HG02571 (cell line): ENCODE results near the gene SPTB.
"Not testable (repeated sequence)": the region's sequence is repeated elsewhere in the genome, so short reads cannot be mapped to it uniquely, and the experiment has no call there.

Source experiments
- ATAC-seq: cut with Tn5 transposase; IDR thresholded peaks from one replicate; pipeline ENCODE4 v1.9.1; 2021; ENCODE audit warnings: mild to moderate bottlenecking, moderate library complexity; ENCODE audit not compliant: unreplicated experiment

The SPTB gene

DNA sequence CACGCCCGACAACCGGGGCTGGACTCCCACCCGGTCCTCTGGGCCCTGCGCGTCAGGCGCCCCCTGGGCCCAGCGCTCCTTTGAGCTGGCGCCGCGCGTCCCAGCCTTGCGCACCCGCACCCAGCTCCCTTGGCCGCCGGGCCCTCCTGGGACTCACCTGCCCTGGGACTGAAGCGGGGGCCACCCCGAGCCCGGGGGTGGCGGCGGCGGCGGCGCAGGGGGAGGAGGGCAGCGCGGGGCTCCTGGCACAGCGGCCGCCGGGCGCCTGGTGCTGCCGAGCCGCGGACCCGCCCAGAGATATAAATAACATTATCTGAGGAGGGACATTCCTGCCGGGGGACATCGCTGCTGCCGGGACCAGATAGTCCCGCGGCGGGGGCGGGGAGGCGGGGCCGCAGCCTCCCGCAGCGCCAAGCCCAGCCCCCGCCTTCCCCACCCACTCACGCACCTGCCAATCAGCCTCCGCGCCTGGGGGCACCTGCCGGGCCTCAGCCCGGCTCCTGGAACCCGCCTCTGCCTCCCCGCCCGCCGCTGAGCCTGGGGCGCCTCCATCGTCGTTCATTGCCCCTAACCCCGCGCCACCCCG is at the start of gene SPTB:
Gene SPTB, minus strand, starts transcription at position 273 of the 586 bp plus-strand sequence. CDS start 56,813 bp downstream, outside the sequence.
- ATAC-seq, result peak; percentile 61

DNA sequence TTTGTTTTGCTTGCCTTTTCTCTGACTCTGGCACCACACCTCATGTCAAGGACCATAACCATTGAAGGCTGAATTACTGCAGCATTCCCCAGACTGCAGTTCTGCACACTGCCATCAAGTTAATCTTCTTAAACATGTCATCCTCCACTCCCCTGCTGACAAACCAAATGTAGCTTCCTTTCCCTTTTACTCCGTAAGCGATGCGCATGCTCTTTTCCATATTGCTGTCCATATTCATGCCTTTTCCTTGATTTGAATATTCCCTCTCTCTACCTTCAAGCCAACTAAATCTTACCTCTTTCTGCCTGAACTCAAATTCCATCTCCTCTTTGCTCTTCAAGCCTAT is 49.3 kb upstream of the SPTB start:
- ATAC-seq, result no peak

DNA sequence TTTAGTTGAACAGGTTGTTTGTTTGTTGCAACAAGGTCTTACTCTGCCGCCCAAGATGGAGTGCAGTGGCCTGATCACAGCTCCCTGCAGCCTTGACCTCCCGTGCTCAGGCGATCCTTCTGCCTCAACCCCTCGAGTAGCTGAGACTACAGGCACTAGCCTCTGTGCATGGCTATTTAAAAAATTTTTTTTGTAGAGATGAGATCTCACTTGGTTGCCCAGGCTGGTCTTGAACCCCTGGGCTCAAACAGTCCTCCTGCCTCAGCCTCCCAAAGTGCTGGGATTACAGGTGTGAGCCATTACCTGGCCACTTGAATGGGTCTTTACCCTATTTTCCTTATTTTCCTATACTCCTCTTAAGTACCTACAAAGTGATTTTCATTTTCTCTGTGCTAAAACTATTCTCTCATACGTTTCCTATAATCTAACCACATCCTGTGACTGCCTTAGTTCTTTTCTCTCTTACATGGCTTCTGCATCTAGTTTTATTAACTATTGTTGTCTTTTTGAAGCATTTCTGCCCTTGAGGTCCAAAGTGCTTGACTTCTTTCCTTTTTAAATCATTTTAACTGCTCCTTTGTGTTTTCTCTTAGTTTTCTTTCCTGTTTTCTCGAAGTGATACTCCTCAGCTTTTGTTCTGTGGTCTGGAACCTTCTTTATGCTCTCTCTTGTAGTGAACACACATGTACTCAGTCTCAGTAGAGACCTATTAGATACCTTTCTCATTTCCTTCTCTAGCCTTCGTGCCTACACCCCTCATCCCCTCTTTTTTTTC is 48.7 kb upstream of the SPTB start:
- peak; percentile 60 for ATAC-seq

DNA sequence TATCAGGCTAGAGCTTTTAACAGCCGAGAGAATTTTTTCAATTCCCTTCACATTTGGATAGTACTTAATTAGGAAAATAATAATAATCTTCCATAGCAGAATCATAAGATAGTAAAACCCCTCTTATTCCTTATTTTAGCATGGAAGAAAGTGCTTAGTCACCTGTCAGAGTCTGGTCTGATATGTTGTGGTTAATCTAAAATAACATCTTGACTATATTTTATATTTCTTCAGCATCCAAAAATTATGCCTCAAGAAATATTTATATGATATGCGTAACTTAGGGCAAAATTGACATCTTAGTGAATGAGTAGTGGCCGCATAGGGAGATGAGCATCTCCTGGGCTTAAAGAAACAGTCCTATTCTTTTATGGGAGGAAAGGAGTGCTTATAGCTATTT is 47.3 kb upstream of the SPTB start:
- ATAC-seq, result no peak

DNA sequence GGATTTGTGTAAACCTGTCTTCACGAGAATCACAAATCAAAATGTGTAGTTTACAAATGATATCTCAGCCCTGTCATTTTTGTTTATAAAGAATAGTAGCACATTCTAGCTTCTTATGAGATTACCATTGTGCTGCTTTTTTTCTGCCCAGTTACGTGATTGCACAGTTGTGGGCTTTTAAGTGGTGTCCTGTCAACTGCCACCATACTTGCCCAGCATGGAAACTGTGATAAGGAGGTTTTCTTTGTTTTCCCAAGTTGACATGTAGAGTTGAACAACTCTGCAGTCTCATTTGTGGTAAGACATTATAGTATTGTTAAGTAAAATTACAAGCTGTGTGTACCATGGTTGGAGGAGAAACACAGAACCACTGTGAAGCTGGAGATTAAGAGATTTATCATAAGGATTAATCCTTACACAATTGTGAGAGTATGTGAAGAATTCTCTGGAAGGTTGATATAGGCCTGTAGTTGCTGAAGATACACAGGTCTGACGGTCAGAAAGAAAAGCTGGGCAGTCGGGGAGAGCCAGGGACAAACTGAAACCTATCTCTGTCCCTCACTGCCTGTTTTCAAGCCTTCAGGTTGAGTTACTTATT is 46.8 kb upstream of the SPTB start:
- ATAC-seq, result no peak

DNA sequence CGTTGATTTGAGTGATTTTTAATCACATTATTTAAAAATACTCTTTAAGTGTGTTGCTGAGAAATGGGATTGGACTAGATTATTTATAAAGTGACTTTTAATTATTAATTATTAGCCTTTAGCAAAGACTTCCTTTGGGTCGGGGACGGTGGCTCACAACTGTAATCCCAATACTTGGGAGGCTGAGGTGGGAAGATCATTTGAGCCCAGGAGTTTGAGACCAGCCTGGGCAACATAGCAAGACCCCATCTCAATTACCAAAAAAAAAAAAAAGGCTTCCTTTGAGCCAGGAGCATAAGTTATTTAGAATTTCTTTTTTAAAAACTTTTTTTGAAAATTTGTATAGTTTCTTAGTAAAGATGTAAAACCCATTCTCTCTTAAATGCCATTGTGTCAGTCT is 43.3 kb upstream of the SPTB start:
- ATAC-seq, result no peak

DNA sequence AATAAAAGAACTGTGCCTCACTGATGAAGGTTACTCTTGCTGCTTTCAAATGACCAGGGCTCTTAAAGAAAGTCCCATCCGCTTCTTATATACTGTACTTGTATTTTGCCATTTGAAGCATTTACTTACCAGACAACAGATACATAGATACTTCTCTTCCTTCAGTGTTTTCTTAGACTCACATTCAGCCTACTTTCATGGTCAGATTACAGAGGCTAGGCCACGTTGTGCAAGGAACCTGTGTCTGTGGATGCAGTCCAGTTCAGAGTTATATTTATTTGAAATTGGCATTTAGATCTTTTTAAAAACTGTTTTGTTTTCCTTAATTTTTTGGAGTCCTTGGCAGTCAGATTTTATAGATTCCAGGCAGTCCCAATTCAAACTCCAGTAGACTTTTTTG is 40.8 kb upstream of the SPTB start:
- no peak for ATAC-seq

DNA sequence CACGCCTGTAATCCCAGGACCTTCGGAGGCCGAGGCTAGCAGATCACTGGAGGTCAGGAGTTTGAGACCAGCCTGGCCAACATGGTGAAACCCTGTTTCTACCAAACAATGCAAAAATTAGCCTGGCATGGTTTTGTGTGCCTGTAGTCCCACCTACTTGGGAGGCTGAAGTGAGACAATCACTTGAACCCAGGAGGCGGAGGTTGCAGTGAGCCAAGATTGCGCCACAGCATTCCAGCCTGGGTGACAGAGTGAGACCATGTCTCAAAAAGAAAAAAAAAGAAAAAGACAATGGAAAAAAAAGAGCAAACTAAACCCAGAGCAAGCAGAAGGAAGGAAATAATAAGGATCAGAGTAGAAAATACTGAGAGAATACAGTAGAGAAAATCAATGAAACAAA is 39.9 kb upstream of the SPTB start:
- no peak for ATAC-seq

DNA sequence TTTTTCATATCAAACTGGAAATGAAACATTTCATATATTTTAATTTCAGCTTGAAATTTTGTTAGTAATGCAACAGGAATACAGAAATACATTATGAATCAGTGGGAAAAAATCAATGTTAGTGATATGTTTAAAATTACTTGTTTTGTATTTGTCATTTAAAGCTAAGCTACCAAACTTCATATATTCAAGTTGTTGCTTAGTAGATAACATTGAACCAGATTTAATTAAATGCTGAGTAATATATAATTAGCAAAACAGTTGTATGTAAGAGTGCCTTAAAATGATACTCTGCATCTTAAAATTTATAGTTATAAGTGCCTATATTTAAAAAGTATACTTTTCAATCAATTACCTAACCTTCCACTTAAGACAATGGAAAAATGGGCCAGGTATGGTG is 39.5 kb upstream of the SPTB start:
- no peak for ATAC-seq

DNA sequence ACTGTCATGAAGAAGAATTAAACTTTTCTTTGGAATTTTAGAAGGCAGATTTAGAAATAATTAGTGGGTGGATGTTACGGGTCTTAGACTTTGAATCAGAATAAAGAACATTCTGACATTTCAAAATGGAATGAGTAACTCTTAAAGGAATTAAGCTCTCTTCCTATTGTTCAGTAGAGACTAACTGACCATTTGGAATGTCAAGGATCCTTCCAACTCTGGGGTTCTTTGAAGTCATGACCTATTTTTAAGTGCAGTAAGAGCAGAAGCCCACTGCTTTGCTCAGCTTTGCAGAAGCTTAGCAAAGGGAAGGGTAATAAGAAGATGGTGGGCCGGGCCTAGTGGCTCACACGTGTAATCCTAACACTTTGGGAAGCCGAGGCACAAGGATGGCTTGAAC is 38.5 kb upstream of the SPTB start:
- no peak for ATAC-seq

DNA sequence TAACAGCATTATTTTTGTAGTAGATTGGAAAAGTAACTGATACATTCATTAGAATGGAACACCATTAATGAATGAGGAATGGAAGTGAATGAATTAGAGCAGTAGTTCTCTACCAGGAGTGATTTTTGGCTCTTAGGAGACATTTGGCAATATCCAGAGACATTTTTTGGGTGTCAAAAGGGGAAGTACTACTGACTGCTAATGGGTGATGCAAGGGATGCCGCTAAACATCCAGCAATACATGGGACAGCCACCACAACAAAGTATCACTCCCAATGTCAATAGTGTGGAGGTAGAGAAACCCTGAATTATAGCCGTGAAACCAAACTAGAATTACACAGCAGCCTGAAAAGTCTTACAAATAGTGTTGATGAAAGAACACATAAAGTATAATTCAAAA is 36.1 kb upstream of the SPTB start:
- no peak for ATAC-seq

DNA sequence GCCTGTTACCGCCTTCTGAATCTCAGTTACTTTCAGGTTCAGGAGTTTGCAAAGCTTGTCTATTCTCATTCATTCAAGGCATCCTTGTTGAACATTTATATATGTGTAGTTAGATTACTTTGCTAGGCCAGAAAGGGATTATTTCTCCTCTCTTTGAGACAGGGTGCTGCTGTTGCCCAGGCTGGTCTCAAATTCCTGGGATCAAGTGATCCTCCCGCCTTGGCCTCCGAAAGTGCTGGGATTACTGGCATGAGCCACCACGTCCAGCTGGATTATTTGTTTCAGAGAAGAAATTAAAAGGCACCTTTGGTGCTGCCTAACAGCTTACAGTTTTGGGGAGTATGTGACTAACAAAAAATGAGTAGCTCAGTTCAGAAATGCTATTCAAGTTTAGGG is 35.3 kb upstream of the SPTB start:
- no peak for ATAC-seq

DNA sequence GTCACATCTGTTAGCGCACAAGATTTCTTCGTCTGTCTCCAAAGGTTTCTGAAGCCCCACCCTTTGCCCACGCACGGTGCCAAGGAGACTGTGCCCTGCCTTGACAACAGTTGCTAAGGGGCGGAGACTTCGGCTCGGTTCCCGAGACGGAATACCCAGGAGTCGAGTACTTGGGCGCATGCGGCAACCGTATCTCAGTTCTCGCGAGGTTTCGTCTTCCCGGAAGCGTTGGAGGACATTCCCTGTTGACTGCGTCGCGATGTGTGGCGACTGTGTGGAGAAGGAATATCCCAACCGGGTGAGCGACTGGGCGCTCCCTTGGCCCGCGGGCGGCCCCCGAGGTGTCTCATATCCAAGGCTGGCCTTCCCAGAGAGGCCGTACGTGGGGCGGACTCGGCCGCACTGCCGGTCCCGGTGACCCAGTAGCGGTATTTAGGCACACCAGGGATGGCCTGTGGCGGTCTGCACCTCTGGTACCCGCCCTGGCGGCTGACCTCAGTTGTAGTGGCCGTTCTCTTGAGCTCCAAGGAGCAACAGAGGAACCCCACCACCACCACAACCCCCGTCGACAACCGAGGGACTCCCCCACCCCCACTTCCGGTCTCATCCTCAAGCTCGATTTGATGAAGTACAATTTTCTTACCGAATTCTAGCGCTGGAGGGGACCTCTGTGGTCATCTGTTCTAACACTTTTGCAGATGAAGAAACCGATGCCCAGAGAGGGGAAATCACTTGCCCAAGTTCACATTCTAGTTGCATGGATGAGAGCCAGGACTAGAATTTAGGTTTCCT is 34.7 kb upstream of the SPTB start, which contains the start of gene CHURC1:
Gene CHURC1, plus strand, starts transcription at position 219 of the 792 bp plus-strand sequence. Its CDS starts 41 bp downstream, at position 260.
- peak; percentile 97 for ATAC-seq

DNA sequence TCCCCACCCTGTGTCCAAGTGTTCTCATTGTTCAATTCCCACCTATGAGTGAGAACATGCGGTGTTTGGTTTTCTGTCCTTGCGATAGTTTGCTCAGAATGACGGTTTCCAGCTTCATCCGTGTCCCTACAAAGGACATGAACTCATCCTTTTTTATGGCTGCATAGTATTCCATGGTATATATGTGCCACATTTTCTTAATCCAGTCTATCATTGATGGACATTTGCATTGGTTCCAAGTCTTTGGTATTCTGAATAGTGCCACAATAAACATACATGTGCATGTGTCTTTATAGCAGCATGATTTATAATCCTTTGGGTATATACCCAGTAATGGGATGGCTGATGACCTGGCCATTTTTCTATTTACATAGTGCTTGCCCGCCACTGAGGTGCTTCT is 33.8 kb upstream of the SPTB start:
- not testable (repeated sequence) for ATAC-seq

DNA sequence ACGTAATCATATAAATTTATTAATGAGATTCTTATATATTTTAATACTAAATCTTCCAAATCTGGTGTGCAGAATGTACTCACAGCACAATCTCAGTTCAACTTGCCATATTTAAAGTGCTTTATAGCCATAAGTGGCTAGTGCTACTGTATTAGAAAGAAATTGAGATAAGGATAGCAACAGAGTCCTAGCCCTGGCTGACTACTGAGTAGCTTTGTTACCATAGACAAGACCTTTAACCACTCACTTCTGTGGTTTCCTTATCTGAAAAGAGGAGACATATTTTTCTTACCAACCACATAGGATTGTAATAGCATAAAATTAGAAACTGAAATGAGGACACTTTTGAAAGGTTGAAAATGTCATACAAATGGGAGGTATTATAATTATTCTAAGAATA is 32.6 kb upstream of the SPTB start:
- ATAC-seq, result no peak

DNA sequence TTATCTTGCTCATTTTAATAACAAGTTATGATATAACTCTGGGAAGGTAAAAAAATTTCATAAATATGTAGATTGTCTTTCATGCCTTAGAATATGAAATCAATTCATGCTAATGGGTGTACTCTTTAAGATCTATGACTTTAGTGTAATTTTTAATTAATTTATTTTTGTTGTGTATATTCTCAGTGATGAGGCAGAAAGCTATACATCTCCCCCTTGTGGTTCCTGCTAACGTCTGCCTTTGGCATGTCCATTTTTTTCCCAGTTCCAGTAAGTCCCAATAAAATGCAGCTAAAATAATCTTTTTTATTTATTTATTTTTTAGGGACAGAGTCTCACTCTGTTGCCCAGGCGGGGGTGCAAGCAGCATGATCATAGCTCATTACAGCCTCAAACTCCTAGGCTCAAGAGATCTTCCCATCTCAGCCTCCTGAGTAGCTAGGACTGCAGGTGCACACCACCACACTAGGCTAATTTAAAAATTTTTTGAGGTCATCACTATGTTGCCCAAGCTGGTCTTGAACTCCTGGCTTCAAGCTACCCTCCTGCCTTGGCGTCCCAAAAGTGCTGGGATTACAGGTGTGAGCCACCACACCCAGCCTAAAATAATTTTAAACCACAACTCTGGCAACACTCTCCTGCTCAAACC is 31.3 kb upstream of the SPTB start:
- no peak for ATAC-seq

DNA sequence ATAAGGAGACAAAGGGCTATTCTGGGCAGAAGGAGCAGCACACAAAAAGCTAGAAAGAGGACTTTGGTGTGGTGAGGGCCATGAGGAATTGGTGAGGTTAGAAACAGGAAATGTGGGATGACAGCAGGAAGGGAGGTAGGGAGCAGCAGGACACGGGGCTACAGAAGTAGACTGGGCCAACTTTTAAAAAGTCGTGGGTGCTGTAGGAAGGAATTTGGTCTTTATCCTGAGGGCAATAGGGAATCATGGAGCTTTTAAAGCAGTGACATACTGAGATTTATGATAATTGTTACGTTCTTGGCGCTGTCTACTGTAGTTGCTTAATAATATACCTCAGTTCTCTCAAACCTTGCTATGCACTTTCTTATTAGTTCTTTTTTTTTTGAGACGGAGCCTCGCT is 26.3 kb upstream of the SPTB start:
- ATAC-seq, result no peak

DNA sequence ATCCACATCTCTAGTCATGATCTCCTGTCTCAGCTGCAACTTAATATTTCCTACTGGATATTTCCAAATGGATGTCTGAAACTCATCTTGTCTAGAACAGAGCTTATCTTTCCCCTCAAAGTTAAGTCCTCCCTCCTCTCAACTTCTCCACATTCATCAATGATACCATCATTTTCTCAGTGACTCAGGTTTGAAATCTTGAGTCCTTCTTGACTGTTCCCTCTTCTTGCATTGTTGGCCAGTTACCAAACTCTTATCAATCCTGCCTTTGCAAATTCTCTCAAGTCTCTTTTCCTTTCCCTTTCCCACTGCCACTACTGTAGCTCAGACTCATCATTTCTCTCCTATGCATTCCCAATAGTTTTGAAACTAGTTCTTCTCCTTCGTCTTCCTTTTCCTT is 20.3 kb upstream of the SPTB start:
- ATAC-seq, result no peak

DNA sequence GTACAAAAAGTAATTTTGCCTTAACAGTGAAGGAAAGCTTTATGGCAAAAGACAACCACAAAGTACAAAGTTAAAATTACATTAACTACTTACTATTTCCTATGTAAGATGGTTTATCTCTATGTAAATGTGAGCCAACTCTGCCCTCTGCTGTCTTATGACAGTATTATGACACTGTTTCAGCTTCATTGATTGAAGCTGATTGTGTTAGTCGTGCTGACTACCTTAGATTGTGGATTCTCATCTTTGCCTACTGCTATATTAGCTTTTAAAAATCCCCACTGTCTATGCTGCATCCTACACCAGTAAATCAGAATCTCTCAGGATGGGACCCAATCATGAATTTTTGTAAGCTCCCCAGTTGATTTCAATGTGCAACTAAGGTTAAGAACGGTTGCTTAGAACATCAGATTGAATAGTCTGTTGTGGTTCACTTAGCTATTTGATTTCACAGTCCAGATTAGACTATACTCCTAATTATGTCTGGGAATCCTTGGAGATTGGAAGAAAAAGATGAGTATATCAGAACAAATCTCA is 12.2 kb upstream of the SPTB start:
- no peak for ATAC-seq

DNA sequence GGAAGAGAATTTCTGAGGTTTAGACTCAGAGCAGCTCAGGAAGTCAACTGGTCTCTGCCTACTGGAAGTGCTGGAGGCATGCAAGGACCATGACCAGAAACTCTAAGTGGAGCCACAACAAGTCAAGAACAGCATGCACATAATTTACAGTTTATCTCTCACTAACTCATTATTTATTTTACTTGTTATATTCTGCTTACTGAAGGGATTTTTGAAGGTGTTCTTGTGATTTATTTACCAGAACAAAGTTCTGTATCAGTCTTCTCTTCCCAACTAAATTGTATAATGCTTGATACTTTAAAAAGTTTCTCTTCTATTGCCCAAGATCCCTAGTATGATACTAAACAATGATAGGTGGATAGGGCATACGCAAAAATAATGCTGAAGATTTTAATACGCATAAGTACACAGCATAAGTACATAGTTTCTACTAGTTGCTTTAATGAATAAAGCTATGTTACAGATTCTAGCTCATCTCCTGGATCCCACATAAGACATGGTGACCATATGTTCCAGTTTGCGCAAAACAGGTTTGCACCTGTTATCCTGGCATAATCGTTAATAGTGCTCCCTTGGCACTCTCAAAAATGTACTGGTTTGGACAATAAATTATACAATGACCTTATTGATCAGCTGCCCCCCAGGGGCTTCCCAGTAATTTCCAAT is 11.6 kb upstream of the SPTB start:
- no peak for ATAC-seq
